Measurements from ENCODE around the gene TM7SF3.
"Not testable (repeated sequence)": the region's sequence is repeated elsewhere in the genome, so short reads cannot be mapped to it uniquely, and the experiment has no call there.

TM7SF3 gene

DNA sequence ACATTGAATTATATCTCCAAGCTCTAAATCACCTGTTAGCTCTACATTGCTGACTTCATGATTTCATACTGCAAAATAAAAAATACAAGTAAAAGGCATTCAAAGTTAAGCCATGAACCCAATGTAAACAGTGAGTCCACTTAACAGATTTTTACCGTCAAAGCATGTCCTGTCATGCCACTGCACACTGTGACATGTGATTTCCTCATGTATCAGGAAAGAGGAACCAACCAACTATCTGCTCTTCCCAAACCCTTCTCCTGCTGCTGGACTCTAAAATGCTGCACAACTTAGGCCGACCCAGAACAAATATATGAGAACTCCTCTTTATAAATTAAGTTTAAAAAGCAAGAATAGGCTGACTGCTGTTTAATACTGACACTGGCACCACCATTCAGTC is 37.5 kb downstream of the TM7SF3 start:
- TF ChIP-seq, protein P1, sequence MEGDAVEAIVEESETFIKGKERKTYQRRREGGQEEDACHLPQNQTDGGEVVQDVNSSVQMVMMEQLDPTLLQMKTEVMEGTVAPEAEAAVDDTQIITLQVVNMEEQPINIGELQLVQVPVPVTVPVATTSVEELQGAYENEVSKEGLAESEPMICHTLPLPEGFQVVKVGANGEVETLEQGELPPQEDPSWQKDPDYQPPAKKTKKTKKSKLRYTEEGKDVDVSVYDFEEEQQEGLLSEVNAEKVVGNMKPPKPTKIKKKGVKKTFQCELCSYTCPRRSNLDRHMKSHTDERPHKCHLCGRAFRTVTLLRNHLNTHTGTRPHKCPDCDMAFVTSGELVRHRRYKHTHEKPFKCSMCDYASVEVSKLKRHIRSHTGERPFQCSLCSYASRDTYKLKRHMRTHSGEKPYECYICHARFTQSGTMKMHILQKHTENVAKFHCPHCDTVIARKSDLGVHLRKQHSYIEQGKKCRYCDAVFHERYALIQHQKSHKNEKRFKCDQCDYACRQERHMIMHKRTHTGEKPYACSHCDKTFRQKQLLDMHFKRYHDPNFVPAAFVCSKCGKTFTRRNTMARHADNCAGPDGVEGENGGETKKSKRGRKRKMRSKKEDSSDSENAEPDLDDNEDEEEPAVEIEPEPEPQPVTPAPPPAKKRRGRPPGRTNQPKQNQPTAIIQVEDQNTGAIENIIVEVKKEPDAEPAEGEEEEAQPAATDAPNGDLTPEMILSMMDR (IDR thresholded peaks at IDR 0.05; ENCODE audit: low read depth, low read length): no peak
- H3K4me3 ChIP-seq (ENCODE audit: low read depth, low read length): no peak overlapping the region

DNA sequence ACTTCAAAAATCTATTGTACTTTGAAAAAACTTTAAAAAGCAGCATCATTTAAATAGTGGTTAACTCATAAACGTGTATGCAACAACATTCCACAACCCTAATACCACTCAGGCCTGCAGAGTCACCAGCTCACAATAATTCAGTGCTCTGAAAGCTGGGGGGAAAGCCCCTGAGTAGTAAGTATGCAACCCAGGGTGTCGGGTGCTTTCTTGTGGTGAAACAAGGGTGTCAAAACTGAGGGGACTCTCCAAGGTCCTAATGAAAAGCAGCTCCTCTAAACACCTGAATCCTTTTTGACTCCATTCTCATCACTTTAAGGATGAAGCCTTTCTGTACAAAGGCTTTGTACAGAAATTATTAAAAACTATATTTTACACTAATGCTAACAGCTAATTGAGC is 42.2 kb downstream of the TM7SF3 start:
- TF ChIP-seq, protein P1 (IDR thresholded peaks at IDR 0.05; ENCODE audit: low read depth, low read length): no peak

DNA sequence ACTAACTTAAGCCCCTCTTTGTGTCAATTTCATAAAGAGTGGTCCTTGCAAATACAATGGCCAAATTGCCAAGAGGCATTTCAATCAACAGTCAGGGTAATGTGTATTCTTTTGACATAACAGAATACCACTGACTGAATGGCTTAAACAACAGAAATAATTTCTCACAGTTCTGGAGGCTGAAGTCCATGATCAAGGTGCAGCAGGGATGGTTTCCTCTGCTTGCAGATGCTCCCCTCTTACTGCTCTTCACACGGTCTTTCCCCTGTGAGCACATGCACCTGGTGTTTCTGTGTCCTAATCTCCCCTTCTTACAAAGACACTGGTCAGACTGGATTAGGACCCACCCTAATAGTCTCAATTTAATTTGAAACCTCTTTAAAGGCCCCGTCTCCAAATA is 44.0 kb downstream of the TM7SF3 start:
- H3K4me3 ChIP-seq (ENCODE audit: low read depth, low read length): no peak overlapping the region
- TF ChIP-seq, protein P1 (IDR thresholded peaks at IDR 0.05; ENCODE audit: low read depth, low read length): no peak

More for the DNA sequence above, 42.2 kb downstream of the TM7SF3 start:
- H3K4me3 ChIP-seq (ENCODE audit: low read depth, low read length): no peak overlapping the region

DNA sequence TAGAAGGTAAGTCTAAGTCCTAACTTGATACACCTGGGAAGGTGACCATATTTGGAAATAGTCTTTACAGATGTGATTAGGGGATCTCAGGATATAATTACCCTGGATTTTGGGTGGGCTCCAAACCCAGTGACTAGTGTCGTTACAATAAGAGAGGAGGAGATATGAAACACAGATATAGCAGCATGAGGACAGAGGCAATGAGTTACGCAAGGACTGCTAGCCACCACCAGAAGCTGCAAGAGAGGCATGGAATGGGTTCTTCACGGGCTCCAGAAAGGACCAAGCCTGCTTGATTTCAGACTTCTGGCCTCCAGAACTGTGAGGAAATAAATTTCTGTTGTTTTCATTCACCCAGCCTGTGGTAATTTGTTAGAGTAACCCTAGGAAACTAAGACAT is 47.3 kb downstream of the TM7SF3 start:
- TF ChIP-seq, protein P1 (IDR thresholded peaks at IDR 0.05; ENCODE audit: low read depth, low read length): no peak
- H3K4me3 ChIP-seq (ENCODE audit: low read depth, low read length): no peak overlapping the region

DNA sequence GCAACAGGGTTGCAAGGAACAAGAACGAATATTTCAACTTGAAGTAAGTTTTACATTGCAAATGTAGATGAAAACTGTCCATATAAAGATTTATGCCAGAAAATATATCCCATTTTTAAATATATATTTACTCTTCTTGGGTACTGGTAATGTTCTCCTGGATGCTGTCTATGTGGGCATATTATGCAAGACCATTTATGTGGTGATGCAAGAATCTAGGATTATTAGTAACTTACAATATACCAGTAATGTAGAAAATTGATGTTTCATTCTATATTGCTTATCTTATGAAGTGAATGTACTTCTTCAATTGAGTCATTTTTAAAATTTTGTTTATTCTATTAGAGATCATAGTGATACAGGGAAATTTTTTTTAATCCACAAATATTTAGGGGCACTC is 50.8 kb downstream of the TM7SF3 start:
- TF ChIP-seq, protein P1 (IDR thresholded peaks at IDR 0.05; ENCODE audit: low read depth, low read length): no peak

DNA sequence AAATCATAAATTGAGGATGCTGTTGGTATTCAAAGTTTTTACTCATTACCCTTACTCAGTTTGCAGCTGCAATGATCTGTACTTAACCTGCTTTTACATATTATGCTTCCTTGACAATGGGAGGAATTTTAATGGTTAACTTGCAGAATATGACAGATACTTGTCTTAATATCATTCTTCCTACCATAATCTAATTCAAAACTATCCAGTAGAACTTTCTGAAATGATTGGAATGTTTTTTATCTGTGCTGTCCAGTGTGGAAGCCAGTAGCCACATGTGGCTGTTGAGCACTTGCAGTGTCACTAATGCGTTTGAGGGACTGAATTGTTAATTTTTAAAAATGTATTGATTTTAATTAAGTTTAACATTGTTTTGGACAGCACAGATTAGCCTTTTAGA is 52.4 kb downstream of the TM7SF3 start:
- H3K4me3 ChIP-seq (ENCODE audit: low read depth, low read length): no peak overlapping the region
- TF ChIP-seq, protein P1 (IDR thresholded peaks at IDR 0.05; ENCODE audit: low read depth, low read length): no peak

More for the DNA sequence above, 50.8 kb downstream of the TM7SF3 start:
- no peak overlapping the region for H3K4me3 ChIP-seq (ENCODE audit: low read depth, low read length)

DNA sequence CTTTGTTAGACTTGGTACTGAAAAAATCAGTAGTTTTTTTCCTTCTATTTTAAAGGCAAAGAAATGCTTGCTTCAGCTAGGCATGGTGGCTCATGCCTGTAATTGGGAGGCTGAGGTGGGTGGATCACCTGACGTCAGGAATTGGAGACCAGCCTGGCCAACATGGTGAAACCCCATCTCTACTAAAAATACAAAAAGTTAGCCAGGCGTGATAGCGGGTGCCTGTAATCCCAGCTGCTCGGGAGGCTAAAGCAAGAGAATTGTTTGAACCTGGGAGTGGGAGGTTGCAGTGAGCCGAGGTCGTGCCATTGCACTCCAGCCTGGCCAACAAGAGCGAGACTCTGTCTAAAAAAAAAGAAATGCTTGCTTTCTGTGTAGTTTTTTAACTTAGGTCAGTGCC is 52.8 kb downstream of the TM7SF3 start:
- H3K4me3 ChIP-seq (ENCODE audit: low read depth, low read length): not testable (repeated sequence)

DNA sequence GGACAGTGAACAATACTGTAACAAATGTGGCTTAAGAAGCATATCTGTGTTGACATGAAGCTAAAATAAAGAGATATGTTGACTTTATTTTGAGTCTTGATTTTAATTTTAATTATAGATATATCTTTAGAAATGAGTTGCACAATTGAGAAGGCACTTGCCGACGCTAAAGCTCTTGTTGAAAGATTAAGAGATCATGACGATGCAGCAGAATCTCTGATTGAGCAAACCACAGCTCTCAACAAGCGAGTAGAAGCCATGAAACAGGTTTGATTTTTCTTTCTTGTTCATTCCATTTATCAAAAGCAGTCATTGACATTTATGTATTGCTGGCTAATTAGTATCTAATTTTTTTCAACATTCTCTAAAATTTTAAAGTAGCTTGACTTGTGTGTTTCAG is 60.2 kb downstream of the TM7SF3 start:
- TF ChIP-seq, protein P1 (IDR thresholded peaks at IDR 0.05; ENCODE audit: low read depth, low read length): no peak
- H3K4me3 ChIP-seq (ENCODE audit: low read depth, low read length): no peak overlapping the region
